ENCODE results near the gene LONRF3.

DNA sequence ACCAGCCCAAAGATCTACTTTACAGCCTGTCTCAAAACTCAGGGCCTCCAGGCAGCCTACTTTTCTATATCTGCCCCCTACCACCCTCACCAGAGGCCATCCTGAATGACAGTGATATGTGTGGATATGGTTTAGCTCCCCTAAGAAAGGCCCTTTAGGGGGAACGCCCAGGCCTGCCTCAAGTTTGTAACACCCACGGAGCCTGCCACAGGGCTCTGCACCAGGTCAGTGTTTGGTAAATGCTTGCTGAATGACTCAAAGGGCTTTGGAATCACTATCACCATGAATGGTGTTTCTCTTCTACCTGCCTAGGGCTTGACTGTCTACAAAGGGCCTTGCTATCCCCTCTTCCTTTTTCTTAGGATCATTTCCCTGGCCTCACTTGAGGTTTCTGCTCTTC, 11.3 kb upstream of the LONRF3 start:
- TF ChIP-seq, protein P1, sequence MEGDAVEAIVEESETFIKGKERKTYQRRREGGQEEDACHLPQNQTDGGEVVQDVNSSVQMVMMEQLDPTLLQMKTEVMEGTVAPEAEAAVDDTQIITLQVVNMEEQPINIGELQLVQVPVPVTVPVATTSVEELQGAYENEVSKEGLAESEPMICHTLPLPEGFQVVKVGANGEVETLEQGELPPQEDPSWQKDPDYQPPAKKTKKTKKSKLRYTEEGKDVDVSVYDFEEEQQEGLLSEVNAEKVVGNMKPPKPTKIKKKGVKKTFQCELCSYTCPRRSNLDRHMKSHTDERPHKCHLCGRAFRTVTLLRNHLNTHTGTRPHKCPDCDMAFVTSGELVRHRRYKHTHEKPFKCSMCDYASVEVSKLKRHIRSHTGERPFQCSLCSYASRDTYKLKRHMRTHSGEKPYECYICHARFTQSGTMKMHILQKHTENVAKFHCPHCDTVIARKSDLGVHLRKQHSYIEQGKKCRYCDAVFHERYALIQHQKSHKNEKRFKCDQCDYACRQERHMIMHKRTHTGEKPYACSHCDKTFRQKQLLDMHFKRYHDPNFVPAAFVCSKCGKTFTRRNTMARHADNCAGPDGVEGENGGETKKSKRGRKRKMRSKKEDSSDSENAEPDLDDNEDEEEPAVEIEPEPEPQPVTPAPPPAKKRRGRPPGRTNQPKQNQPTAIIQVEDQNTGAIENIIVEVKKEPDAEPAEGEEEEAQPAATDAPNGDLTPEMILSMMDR (IDR thresholded peaks at IDR 0.05): no peak
- TF ChIP-seq EZH2 (IDR thresholded peaks at IDR 0.05) (no peak), EZH2phosphoT487 (IDR thresholded peaks at IDR 0.05) (no peak)
